Uterus (tissue), 2 donors: Measurements from ENCODE around the gene TMEM183A.

Experiments used
- CTCF ChIP-seq, 4 experiments: fragments of 200-600 bp in 2 of 4; fragments of 450-650 bp in 2 of 4; sonication (generic) in 2 of 4; IDR thresholded peaks; one replicate each; pipeline ENCODE4 v1.5.1; 2016 to 2019; ENCODE audit warnings: antibody characterized with exemption in 4 of 4, mild to moderate bottlenecking in 2 of 4, moderate library complexity in 1 of 4
- POLR2A ChIP-seq, 2 donors: fragments of 450-650 bp; IDR thresholded peaks; one replicate each; pipeline ENCODE4 v1.6.1; 2016; ENCODE audit warnings: antibody characterized with exemption in 2 of 2, mild to moderate bottlenecking in 1 of 2, moderate library complexity in 1 of 2

DNA sequence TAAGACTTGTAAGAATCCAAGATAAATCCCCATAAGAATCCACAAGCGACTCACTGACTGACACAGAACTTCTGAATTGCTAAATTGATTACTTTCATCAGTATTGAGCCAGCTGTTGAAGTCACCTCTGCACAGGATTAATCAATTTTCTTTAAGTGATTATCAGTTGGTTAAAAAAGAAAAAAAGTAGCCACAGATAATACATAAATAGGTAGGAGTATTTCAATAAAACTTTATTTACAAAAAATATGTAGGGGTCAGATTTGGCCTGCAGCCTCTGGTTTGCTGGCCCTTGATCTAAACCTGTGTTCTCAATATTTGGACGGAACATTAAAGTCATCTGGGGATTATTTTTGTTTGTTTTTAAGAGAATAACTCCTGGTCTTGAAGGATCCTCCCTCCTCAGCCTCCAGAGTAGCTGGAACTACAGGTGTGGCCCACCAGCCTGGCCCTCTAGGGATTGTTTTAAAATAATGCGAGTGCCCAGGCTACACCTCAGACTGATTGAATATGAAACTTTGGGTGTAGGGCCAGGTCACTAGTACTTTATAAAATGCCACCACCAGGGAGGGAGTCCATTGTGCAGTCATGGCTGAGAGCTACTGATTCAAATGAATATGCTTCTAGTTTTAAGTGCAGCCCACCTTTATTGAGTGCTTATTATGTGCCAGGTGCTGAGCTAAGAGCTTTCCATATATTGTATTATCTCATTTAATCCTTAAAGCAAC is 6.8 kb upstream of the TMEM183A start:
- no peak for TF ChIP-seq POLR2A (IDR thresholded peaks at IDR 0.05)
- TF ChIP-seq CTCF (IDR thresholded peaks at IDR 0.05): no peak
